Type B pancreatic cell (in vitro differentiated cells): Measurements from ENCODE around the gene MOV10. TPM values are rescaled to one million over a fixed set of nuclear protein-coding genes. Genes with fewer than 3 reads are reported as not detected.
"Not testable (repeated sequence)": the region's sequence is repeated elsewhere in the genome, so short reads cannot be mapped to it uniquely, and the experiment has no call there.

Experiments
- DNase-seq: peaks from one replicate; pipeline ENCODE4 v3.0.0; 2021; ENCODE audit warnings: mixed read lengths; ENCODE audit not compliant: unreplicated experiment; ENCODE audit errors: extremely low spot score
- H3K27ac Mint-ChIP-seq: 2 replicates; pipeline ENCODE4 v1.8.0; 2021; ENCODE audit warnings: mild to moderate bottlenecking, mixed read lengths
- H3K27me3 Mint-ChIP-seq: 2 replicates; pipeline ENCODE4 v1.8.0; 2021; ENCODE audit warnings: mixed read lengths
- H3K36me3 Mint-ChIP-seq: 2 replicates; pipeline ENCODE4 v1.8.0; 2021; ENCODE audit warnings: mixed read lengths
- H3K4me1 Mint-ChIP-seq: one replicate; pipeline ENCODE4 v1.8.0; 2021; ENCODE audit warnings: mixed read lengths; ENCODE audit not compliant: unreplicated experiment
- H3K4me3 Mint-ChIP-seq: 2 replicates; pipeline ENCODE4 v1.8.0; 2021; ENCODE audit warnings: mild to moderate bottlenecking, mixed read lengths
- H3K9me3 Mint-ChIP-seq: 2 replicates; pipeline ENCODE4 v1.8.0; 2021; ENCODE audit warnings: mixed read lengths
- total RNA-seq: library from RNA; stranded (reverse); gene quantifications from 2 replicates; pipeline ENCODE4 v1.2.1, GENCODE V29; 2021; ENCODE audit warnings: low replicate concordance
- TF ChIP-seq, protein P1 (sequence below): fragments of 200-600 bp; sonication (generic); conservative IDR thresholded peaks from 2 replicates; pipeline ENCODE4 v1.5.0; 2021; ENCODE audit warnings: antibody characterized with exemption, mild to moderate bottlenecking

Gene MOV10
- total RNA-seq, 1 donor from 2014 or later = 113 TPM

DNA sequence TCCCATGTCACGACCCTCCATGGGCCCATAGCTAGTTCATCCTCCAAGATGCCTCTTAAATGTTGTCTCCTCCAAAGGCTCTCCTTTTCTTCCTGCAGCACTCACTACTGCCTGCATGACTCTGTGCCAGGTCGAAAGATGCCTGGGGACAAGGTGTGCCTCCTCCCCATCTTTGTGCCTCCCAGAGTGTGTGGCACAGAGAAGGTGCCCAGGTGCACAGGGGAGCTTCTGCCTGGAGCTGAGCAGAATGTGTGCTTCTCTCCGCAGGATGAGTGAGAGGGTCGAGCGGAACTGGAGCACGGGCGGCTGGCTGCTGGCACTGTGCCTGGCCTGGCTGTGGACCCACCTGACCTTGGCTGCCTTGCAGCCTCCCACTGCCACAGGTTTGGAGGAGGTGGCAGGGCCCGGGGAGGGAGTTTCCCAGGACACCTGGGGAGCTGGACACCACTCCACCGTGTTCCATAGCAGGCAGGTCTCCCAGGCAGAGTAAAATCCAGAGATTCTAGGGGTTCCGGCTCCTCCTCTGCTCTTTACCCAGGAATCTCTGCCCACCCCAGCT, 47.6 kb downstream of the MOV10 start:
- peaks cover 21% of the 10 kb centered on the region for H3K4me1 Mint-ChIP-seq
- TF ChIP-seq, protein P1, sequence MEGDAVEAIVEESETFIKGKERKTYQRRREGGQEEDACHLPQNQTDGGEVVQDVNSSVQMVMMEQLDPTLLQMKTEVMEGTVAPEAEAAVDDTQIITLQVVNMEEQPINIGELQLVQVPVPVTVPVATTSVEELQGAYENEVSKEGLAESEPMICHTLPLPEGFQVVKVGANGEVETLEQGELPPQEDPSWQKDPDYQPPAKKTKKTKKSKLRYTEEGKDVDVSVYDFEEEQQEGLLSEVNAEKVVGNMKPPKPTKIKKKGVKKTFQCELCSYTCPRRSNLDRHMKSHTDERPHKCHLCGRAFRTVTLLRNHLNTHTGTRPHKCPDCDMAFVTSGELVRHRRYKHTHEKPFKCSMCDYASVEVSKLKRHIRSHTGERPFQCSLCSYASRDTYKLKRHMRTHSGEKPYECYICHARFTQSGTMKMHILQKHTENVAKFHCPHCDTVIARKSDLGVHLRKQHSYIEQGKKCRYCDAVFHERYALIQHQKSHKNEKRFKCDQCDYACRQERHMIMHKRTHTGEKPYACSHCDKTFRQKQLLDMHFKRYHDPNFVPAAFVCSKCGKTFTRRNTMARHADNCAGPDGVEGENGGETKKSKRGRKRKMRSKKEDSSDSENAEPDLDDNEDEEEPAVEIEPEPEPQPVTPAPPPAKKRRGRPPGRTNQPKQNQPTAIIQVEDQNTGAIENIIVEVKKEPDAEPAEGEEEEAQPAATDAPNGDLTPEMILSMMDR = no peak
- peaks cover 27% of the 10 kb centered on the region for H3K27me3 Mint-ChIP-seq
- H3K9me3 Mint-ChIP-seq = no peaks in the 10 kb centered on the region
- H3K27ac Mint-ChIP-seq = no peak overlapping the region
- H3K4me3 Mint-ChIP-seq = no peak overlapping the region
- DNase-seq = no peak
- no peaks in the 10 kb centered on the region for H3K36me3 Mint-ChIP-seq

DNA sequence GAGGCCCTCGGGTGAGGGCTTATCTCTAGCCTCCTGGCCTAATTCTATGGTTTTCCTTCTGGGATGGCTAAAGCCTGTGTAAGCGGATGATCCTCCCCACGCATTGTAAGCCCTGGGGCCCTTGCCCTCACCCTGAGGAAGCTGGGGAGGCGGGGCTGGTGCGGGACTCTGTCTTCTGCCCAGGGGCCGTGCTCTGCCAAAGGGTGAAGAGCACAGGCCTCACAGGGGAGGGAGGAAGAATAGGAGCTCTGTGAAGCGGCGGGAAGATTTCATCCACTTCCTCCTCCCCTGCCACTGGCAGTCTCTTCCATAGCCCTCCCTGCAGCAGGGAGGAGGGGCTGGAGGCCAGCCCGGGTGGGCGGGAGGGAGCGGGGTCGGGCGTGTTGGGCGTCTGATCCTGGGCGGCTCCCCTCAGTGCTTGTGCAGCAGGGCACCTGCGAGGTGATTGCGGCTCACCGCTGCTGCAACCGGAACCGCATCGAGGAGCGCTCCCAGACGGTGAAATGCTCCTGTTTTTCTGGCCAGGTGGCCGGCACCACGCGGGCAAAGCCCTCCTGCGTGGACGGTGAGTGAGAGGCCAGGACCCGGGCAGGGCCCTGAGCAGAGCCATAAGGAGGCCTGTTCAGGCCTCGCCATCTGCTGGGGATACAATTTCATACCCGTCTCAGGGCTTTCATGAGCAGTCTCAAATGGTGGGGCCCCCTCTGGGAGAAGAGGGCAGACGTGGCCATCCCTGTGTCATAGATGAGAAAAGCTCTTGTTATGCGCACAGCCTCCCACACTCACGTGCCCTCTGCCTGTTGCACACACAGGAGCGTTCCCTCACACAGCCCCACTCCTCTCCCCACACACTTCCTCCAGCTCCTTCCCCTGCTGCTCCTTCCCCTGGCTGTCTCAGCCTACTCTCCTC, 48.4 kb downstream of the MOV10 start:
- H3K27ac Mint-ChIP-seq = peak overlapping the region; percentile 83
- peak overlapping the region; percentile 78 for H3K4me3 Mint-ChIP-seq

DNA sequence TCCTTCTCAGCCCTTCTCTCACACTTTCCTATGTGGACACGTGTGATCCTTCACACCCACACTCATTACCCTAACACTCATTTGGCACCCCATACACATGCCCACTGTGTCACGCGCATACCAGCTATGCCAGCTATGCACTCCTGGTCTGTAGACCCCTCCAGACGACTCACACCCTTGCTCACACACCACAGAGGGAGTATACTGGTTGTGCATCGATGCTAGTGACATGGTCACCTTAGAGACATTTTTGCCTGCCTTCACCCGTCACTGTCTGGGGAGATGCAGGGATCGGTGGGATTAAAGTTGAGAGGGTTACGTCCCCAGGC, 49.0 kb downstream of the MOV10 start:
- Mint-ChIP-seq H3K27ac (peak overlapping the region; percentile 63), H3K36me3 (no peaks in the 10 kb centered on the region), H3K4me3 (peak overlapping the region; percentile 59), H3K4me1 (peaks cover 21% of the 10 kb centered on the region), H3K27me3 (peaks cover 26% of the 10 kb centered on the region), H3K9me3 (no peaks in the 10 kb centered on the region)
- DNase-seq = no peak
- TF ChIP-seq, protein P1 = no peak

More for the DNA sequence above, 48.4 kb downstream of the MOV10 start:
- TF ChIP-seq, protein P1 = peak; percentile 15
- Mint-ChIP-seq H3K4me1 (peaks cover 21% of the 10 kb centered on the region), H3K9me3 (no peaks in the 10 kb centered on the region), H3K36me3 (no peaks in the 10 kb centered on the region), H3K27me3 (peaks cover 27% of the 10 kb centered on the region)
- no peak for DNase-seq

DNA sequence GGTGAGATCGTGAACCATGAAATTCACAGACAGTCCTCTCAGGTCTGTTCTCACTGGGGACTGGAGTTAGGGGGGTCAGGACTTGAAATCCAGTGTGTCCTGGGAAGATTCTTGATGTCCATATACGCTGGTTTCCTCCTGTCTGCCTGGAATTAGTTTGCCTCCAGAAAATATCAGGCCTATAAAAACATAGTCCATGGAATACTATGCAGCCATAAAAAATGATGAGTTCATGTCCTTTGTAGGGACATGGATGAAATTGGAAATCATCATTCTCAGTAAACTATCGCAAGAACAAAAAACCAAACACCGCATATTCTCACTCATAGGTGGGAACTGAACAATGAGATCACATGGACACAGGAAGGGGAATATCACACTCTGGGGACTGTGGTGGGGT, 49.8 kb downstream of the MOV10 start:
- not testable (repeated sequence) for H3K36me3 Mint-ChIP-seq, H3K9me3 Mint-ChIP-seq, DNase-seq, H3K4me3 Mint-ChIP-seq, H3K27ac Mint-ChIP-seq
- Mint-ChIP-seq H3K27me3 (peaks cover 21% of the 10 kb centered on the region), H3K4me1 (peaks cover 21% of the 10 kb centered on the region)

DNA sequence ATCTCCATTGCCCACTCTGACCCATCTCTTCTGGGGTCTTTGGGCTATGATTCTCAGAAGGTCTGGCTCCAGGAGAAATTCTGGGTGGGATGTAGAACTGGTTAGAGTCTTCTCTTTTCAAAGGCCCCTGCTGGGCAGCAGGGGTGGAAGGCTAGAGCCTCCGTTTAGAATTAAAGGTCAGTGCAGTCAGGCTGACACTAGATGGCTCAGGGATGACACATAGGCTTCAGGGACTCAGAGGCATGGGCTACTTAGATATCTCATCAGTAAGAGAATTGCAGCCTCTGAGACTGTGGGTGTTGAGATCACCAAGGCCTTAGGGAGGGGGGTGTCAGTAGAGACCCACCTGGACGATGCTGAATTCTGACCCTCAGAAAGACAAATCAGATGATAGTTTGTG, 53.3 kb downstream of the MOV10 start:
- Mint-ChIP-seq H3K27ac (no peak overlapping the region), H3K27me3 (peaks cover 3% of the 10 kb centered on the region), H3K36me3 (no peaks in the 10 kb centered on the region), H3K4me1 (peaks cover 23% of the 10 kb centered on the region), H3K4me3 (no peak overlapping the region), H3K9me3 (no peaks in the 10 kb centered on the region)
- no peak for DNase-seq
- TF ChIP-seq, protein P1 = no peak

DNA sequence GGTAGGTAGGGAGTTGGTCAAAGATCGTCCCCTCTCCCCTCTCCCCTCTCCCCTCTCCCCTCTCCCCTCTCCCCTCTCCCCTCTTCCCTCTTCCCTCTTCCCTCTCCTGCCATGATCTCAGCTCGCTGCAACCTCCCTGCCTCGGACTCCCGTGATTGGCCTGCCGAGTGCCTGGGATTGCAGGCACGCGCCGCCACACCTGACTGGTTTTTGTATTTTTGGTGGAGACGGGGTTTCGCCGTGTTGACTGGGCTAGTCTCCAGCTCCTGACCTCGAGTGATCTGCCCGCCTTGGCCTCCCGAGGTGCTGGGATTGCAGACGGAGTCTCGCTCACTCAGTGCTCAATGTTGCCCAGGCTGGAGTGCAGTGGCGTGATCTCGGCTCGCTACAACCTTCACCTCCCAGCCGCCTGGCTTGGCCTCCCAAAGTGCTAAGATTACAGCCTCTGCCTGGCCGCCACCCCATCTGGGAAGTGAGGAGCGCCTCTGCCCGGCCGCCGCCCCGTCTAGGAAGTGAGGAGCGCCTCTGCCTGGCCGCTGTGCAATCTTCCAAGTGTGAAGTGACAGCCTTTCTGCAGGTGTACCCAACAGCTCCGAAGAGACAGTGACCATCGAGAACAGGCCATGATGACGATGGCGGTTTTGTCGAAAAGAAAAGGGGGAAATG, 54.0 kb downstream of the MOV10 start:
- H3K4me3 Mint-ChIP-seq, H3K36me3 Mint-ChIP-seq, H3K27me3 Mint-ChIP-seq, H3K9me3 Mint-ChIP-seq, H3K27ac Mint-ChIP-seq, DNase-seq: not testable (repeated sequence)
- H3K4me1 Mint-ChIP-seq = peaks cover 19% of the 10 kb centered on the region

DNA sequence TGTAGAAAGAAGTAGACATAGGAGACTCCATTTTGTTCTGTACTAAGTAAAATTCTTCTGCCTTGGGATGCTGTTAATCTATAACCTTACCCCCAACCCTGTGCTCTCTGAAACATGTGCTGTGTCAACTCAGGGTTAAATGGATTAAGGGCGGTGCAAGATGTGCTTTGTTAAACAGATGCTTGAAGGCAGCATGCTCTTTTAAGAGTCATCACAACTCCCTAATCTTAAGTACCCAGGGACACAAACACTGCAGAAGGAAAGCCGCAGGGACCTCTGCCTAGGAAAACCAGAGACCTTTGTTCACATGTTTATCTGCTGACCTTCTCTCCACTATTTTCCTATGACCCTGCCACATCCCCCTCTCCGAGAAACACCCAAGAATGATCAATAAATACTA, 54.6 kb downstream of the MOV10 start:
- DNase-seq, H3K4me3 Mint-ChIP-seq, H3K36me3 Mint-ChIP-seq, H3K27ac Mint-ChIP-seq, H3K9me3 Mint-ChIP-seq, H3K27me3 Mint-ChIP-seq: not testable (repeated sequence)
- peaks cover 16% of the 10 kb centered on the region for H3K4me1 Mint-ChIP-seq
